Peyer's patch (tissue), 4 donors: ENCODE results near the gene ADCY2.

Source experiments
- POLR2A ChIP-seq, 2 donors: fragments of 450-650 bp; IDR thresholded peaks; one replicate each; pipeline ENCODE4 v1.5.1; 2017; ENCODE audit warnings: antibody characterized with exemption in 2 of 2, mild to moderate bottlenecking in 2 of 2, moderate library complexity in 2 of 2
- TF ChIP-seq, protein P1 (sequence below), 6 experiments: fragments of 450-650 bp in 4 of 6; fragments of 200-600 bp in 2 of 6; sonication (generic) in 1 of 6; IDR thresholded peaks; one replicate each; pipeline ENCODE4 v1.5.1; 2017 to 2019; ENCODE audit warnings: antibody characterized with exemption in 6 of 6, mild to moderate bottlenecking in 3 of 6, moderate library complexity in 1 of 6

DNA sequence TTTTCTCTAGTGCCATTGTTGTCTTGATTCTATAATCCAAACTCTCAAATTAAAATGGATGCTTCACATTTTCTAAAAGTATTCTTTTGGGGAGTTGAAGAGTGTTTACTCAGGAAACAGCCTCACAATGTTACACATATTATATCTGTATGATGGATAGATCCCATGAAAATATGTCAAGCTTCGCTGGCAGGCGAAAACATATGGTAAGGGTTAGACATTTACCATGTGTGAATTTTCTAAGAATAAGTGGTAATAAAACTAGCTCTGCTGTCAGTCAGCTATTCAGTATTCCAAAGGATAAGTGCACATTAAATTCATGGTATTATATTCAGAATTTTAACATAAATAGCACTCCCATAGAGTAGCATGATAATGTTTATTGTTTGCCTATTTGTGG lies 13.3 kb upstream of the ADCY2 start:
- TF ChIP-seq, protein P1, sequence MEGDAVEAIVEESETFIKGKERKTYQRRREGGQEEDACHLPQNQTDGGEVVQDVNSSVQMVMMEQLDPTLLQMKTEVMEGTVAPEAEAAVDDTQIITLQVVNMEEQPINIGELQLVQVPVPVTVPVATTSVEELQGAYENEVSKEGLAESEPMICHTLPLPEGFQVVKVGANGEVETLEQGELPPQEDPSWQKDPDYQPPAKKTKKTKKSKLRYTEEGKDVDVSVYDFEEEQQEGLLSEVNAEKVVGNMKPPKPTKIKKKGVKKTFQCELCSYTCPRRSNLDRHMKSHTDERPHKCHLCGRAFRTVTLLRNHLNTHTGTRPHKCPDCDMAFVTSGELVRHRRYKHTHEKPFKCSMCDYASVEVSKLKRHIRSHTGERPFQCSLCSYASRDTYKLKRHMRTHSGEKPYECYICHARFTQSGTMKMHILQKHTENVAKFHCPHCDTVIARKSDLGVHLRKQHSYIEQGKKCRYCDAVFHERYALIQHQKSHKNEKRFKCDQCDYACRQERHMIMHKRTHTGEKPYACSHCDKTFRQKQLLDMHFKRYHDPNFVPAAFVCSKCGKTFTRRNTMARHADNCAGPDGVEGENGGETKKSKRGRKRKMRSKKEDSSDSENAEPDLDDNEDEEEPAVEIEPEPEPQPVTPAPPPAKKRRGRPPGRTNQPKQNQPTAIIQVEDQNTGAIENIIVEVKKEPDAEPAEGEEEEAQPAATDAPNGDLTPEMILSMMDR (IDR thresholded peaks at IDR 0.05), result no peak
- no peak for TF ChIP-seq POLR2A (IDR thresholded peaks at IDR 0.05)
